Heart left ventricle (tissue), 16 donors: ENCODE measurements around the gene ZMIZ1. TPM values are rescaled to one million over a fixed set of nuclear protein-coding genes. Genes with fewer than 3 reads are reported as not detected.
A peak's percentile ranks its signal among the peaks of the same experiment; 100 is the strongest.

Experiments used
- ATAC-seq, 4 donors: fragments of 200-7000 bp; cut with Tn5 transposase; one replicate each; pipeline ENCODE4 v1.9.1; 2020 to 2022; ENCODE audit warnings: moderate library complexity in 4 of 4, mild to moderate bottlenecking in 3 of 4, moderate number of reproducible peaks in 1 of 4
- DNase-seq, 5 donors: peaks; one replicate each; pipeline ENCODE4 v3.0.0-alpha.2; 2020
- H3K27ac ChIP-seq, 12 donors: fragments of 200-600 bp; sonication (generic) in 4 of 12; one replicate each; pipeline versions ENCODE4 v1.5.0 to v1.8.0; 2016 to 2022; ENCODE audit warnings: mild to moderate bottlenecking in 2 of 12
- H3K27me3 ChIP-seq, 9 donors: fragments of 200-600 bp; sonication (generic) in 2 of 9; one replicate each; pipeline versions ENCODE4 v1.5.1 to v1.8.0; 2016 to 2022; ENCODE audit warnings: mild to moderate bottlenecking in 3 of 9
- H3K36me3 ChIP-seq, 9 donors: fragments of 200-600 bp; sonication (generic) in 2 of 9; one replicate each; pipeline versions ENCODE4 v1.5.0 to v1.8.0; 2018 to 2022; ENCODE audit warnings: mild to moderate bottlenecking in 2 of 9
- H3K4me1 ChIP-seq, 12 donors: fragments of 200-600 bp; sonication (generic) in 4 of 12; one replicate each; pipeline versions ENCODE4 v1.5.0 to v1.8.0; 2016 to 2022; ENCODE audit warnings: mild to moderate bottlenecking in 3 of 12
- H3K4me3 ChIP-seq, 12 donors: fragments of 200-600 bp; sonication (generic) in 4 of 12; one replicate each; pipeline versions ENCODE4 v1.5.0 to v1.8.0; 2017 to 2022; ENCODE audit warnings: mild to moderate bottlenecking in 9 of 12, moderate library complexity in 4 of 12
- H3K9me3 ChIP-seq, 12 donors: fragments of 200-600 bp; sonication (generic) in 4 of 12; one replicate each; pipeline versions ENCODE4 v1.5.0 to v1.8.0; 2016 to 2022; ENCODE audit warnings: mild to moderate bottlenecking in 1 of 12
- POLR2A ChIP-seq, 2 donors: fragments of 450-650 bp; IDR thresholded peaks; one replicate each; pipeline ENCODE4 v1.6.1; 2017; ENCODE audit warnings: antibody characterized with exemption in 2 of 2, mild to moderate bottlenecking in 2 of 2, moderate library complexity in 2 of 2
- WGBS, 4 donors: extraction: QIAGEN DNeasy Blood & Tissue Kit in 2 of 4; methylation state at CpG; one replicate each; pipeline versions ENCODE4 v1.1.5 to v1.1.7; 2013 to 2018; 5-methylcytosine and 5-hydroxymethylcytosine counted together
- intact Hi-C, 10 donors: fragments of 100-400 bp; cut with DNase I; formaldehyde crosslinking; loops; one replicate each; pipeline versions ENCODE4 v1.11.1 to v1.14.2; 2022
- polyA plus RNA-seq, 2 donors: library from polyadenylated mRNA; stranded (reverse); fragments of 200-250 nt; gene quantifications; one replicate each; pipeline ENCODE4 v1.2.3, GENCODE V29; 2013
- total RNA-seq, 9 donors: library from RNA; depleted of rRNA in 2 of 9; stranded (reverse); fragments of >200 nt in 2 of 9; fragmentation: NEBNext Ultra II Directional in 3 of 9; extraction: Animal tissue kit (Norgen Biotek cat#: 25700) in 3 of 9; gene quantifications; one replicate each; pipeline versions ENCODE4 v1.1.0 to v1.2.4, GENCODE V29; 2016 to 2023
- TF ChIP-seq, protein P1 (sequence below), 12 donors: fragments of 200-600 bp; sonication (generic) in 4 of 12; IDR thresholded peaks; one replicate each; pipeline versions ENCODE4 v1.5.0 to v1.8.0; 2018 to 2022; ENCODE audit warnings: antibody characterized with exemption in 12 of 12, mild to moderate bottlenecking in 5 of 12
- donor health status: ischemic (EF 13 %, LVEDD 7.1; RV severe dilation, severe dysfunction).
- donor health status: healthy with polysubstance abuse.
- donor health status: DM: no; HTN: yes; CAD: no.
- donor health status: DM: no; HTN: no; CAD: no.
- donor health status: ischemic (EF 25% LVEDD 6.9; RV normal size, moderate dysfunction).
- donor health status: ischemic (EF 25% LVEDD 5.7; RV mildly dilated, moderate dysfunction).
- donor health status: healthy.
- donor health status: DM: yes; HTN: yes; CAD: no.
- donor health status: ischemic (EF 35%, LVEDD 5.7; RV mildly dilated, moderate dysfunction).
- donor health status: nonischemic (EF 11% LVEDD 7.7; RV severe dilation, severe dysfunction).
- donor health status: DM: yes; HTN: yes; CAD: no.
- donor health status: PGD.
- donor health status: ischemic (EF 29% LVEDD 5.4; RV normal size, mild dysfunction).
- donor health status: nonischemic (EF 23%, LVEDD 6.1; RV moderate dilation, normal function).

ZMIZ1 gene
- total and polyA plus RNA-seq, 11 donors, result 19.7 to 75.4 (median 49.2) TPM

DNA sequence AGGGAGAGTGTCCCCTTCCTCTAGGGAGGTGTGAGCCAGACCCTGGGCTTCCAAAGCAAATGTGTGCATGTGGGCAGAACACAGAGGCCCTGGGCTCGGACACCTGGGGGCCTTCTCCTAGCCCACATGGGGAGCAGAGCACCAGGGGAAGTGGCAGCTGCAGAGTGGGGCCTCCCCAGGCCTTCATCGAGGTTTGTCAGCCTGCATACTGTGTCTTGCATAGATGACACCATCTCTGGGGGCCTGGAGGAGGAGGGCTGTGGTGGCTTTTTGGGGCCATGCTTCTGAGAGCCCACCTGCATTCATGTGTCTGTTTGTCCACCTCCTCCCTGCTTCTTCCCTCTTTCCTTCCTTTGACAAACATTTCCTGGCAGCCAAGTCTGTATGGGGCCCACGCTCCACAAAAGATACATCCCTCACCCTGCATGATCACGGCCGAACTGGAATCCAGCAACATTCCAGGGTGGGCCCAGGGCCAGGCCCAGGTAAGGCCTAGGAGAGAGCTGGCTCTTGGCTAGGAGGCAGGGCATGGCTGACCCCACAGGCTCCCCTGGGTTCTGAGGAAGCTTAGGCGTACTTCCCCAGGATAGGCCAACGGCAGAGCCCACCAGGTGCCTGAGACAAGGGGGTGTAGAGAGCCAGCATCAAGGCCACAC is 79.2 kb downstream of the ZMIZ1 start:
- no peak for TF ChIP-seq POLR2A (IDR thresholded peaks at IDR 0.05)
- intact Hi-C loops, result loop anchor here in 4 of 10 donors (2.0 to 5.0 kb wide), 4 partner anchors 44 to 79 kb away; partner anchors contain the start of gene ZMIZ1 (in 1 of the 4)
- 27 to 53% (median 39%) methylated on average over 5 to 7 of the region's 7 CpGs for WGBS, 4 donors
- no peak for ATAC-seq
- no peak for DNase-seq
- peak overlapping the region; percentile 88 to 98 (median 94) for H3K27ac ChIP-seq
- no peak overlapping the region for H3K4me3 ChIP-seq
- peaks cover 67 to 100% (median 98%) of the 10 kb centered on the region in 12 donors for H3K4me1 ChIP-seq
- peaks cover 0 to 14% (median 3%) of the 10 kb centered on the region in 9 donors for H3K36me3 ChIP-seq
- H3K9me3 ChIP-seq, result no peaks in the 10 kb centered on the region
- no peaks in the 10 kb centered on the region for H3K27me3 ChIP-seq

DNA sequence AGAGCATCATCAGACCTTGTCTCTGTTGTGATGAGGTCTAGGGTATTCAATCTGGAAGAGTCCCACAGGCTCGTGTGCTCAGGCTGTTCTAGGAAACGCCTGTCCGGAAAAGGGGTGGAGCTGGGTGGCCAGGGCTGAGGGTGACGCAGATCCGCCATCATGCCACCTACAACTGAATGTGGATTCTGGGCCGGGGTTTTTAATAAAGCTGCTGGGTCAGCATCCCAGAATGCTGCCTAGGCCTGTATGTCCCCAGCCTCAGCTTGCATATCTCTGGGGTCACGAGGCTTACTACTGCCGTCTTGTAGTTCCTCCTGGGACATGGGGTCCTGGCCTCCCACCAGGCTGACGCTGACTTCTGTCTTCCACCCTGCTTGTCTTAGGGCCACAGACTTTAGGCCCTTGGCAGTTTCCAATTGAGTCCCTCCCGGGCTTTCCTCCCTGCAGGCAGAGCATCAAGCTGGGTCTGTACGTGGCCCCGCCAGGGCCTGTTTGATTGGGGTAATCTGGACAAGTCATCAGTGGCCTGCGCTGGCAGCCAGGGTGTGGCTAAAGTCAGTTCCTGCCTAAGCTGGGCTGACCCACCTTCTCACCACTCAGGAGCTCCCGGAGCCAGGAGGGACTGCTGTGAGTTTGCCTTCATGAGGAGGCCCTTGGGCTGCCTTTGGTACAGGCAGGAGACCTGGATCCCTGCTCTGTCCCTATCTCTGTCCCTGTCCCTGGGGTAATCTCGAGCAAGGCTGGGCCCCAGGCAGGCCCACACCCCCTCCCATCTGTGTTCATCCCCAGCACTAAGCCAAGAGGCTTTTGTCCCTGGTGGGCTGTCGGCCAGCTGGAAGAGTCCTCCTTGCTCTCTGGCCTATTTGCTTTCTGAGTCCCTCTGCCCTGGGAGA is 79.9 kb downstream of the ZMIZ1 start:
- DNase-seq (peak; percentile 82 to 90 (median 87)), ATAC-seq (peak; percentile 28 to 53 (median 44))
- Histone ChIP-seq H3K4me1 (peaks cover 68 to 100% (median 98%) of the 10 kb centered on the region in 12 donors), H3K27ac (peak overlapping the region; percentile 88 to 98 (median 94)), H3K4me3 (peak overlapping the region in 2 of 12 donors; percentile 13 to 25), H3K9me3 (no peaks in the 10 kb centered on the region), H3K27me3 (no peaks in the 10 kb centered on the region), H3K36me3 (peaks cover 0 to 9% (median 0%) of the 10 kb centered on the region in 9 donors)
- peak in 1 of 2 donors; percentile 18 for TF ChIP-seq POLR2A (IDR thresholded peaks at IDR 0.05)
- TF ChIP-seq, protein P1, sequence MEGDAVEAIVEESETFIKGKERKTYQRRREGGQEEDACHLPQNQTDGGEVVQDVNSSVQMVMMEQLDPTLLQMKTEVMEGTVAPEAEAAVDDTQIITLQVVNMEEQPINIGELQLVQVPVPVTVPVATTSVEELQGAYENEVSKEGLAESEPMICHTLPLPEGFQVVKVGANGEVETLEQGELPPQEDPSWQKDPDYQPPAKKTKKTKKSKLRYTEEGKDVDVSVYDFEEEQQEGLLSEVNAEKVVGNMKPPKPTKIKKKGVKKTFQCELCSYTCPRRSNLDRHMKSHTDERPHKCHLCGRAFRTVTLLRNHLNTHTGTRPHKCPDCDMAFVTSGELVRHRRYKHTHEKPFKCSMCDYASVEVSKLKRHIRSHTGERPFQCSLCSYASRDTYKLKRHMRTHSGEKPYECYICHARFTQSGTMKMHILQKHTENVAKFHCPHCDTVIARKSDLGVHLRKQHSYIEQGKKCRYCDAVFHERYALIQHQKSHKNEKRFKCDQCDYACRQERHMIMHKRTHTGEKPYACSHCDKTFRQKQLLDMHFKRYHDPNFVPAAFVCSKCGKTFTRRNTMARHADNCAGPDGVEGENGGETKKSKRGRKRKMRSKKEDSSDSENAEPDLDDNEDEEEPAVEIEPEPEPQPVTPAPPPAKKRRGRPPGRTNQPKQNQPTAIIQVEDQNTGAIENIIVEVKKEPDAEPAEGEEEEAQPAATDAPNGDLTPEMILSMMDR (IDR thresholded peaks at IDR 0.05), result no peak
- intact Hi-C loops, result loop anchor here in 4 of 10 donors (2.0 to 5.0 kb wide), 4 partner anchors 44 to 80 kb away; partner anchors contain the start of gene ZMIZ1 (in 1 of the 4)
- 16 to 34% (median 20%) methylated on average over 11 to 16 of the region's 16 CpGs for WGBS, 4 donors

DNA sequence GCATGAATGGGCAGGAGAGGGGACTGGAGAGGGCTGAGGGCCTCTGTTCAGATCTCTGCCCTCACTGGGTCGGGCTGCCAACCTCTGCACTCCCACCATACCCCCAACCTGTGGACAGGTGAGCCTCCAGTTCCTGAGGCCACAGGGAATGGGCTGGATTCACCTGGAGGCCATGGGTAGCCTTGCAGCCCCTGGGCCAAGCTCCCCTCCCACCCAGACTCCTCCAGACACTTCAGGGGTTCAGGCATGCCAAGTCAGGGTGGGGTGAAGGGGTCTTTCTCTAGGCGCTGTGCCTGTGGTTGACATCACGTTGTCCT is 80.5 kb downstream of the ZMIZ1 start:
- intact Hi-C loops, result loop anchor here in 4 of 10 donors (2.0 to 5.0 kb wide), 4 partner anchors 43 to 81 kb away; partner anchors contain the start of gene ZMIZ1 (in 1 of the 4)
- H3K36me3 ChIP-seq, result peaks cover 0 to 8% (median 0%) of the 10 kb centered on the region in 9 donors
- H3K27me3 ChIP-seq, result no peaks in the 10 kb centered on the region
- WGBS, 4 donors, result 36 to 55% (median 45%) methylated on average over 2 to 3 of the region's 3 CpGs
- peak overlapping the region; percentile 88 to 98 (median 94) for H3K27ac ChIP-seq
- TF ChIP-seq, protein P1 (IDR thresholded peaks at IDR 0.05), result no peak
- no peak for TF ChIP-seq POLR2A (IDR thresholded peaks at IDR 0.05)
- H3K4me3 ChIP-seq, result peak overlapping the region in 4 of 12 donors; percentile 1 to 25 (median 8)
- peaks cover 69 to 100% (median 100%) of the 10 kb centered on the region in 12 donors for H3K4me1 ChIP-seq
- ATAC-seq, result no peak
- DNase-seq, result no peak
- H3K9me3 ChIP-seq, result no peaks in the 10 kb centered on the region

DNA sequence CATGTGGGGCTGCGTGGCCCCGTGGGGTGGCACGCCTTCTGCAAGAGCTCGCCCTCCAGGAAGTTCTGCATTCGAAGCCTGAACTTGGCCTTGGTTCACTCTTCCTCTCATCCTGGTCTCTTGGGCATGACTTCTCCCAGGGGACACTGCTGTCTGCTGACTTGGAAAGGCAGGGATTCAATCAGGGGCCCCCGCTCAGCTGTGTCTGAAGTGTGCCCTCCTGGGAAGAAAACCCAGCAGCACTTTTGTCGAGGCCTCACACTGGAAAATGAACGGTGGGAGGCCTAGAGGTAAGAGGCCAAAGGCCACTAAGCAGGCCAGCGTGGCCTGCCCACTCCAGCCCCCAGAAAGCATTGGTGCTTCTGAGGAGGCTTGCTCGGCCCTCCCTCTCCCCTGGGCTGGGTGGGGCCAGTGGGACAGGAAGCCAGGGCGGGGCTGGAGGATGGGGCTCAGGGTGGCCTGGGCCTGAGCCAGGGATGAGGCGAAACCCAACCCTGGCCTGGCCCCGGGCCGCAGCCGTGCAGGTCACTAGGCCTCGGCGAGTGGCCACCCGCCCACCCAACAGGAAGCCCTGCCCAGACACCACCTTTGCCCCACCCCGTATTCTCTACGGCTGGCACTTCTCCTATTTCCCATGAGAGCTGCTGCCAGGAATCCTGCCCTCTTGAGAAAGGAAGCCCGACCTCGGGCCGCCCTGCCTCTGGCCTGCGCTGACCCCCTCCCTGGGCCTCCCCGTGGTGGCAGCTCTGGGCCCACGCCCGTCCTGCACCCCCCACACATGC is 81.1 kb downstream of the ZMIZ1 start:
- intact Hi-C loops, result loop anchor here in 6 of 10 donors (2.0 to 5.0 kb wide), 5 partner anchors 37 to 81 kb away; partner anchors contain the start of gene ZMIZ1 (in 1 of the 6)
- no peaks in the 10 kb centered on the region for H3K9me3 ChIP-seq
- DNase-seq (peak; percentile 87 to 95 (median 92)), ATAC-seq (peak; percentile 38 to 68 (median 64))
- H3K4me3 ChIP-seq, result peak overlapping the region in 2 of 12 donors; percentile 1 to 4
- peaks cover 0 to 3% (median 0%) of the 10 kb centered on the region in 9 donors for H3K36me3 ChIP-seq
- H3K27me3 ChIP-seq, result no peaks in the 10 kb centered on the region
- peak overlapping the region; percentile 88 to 98 (median 94) for H3K27ac ChIP-seq
- peaks cover 69 to 100% (median 100%) of the 10 kb centered on the region in 12 donors for H3K4me1 ChIP-seq
- TF ChIP-seq, protein P1 (IDR thresholded peaks at IDR 0.05), result peak in 2 of 12 donors; percentile 7 to 14
- TF ChIP-seq POLR2A (IDR thresholded peaks at IDR 0.05), result peak in 1 of 2 donors; percentile 18
- WGBS, 4 donors, result 14 to 19% (median 17%) methylated on average over 15 to 27 of the region's 27 CpGs
